ENCODE results near the gene KDM5A.
A peak's percentile ranks its signal among the peaks of the same experiment; 100 is the strongest.
"Not testable (repeated sequence)": the region's sequence is repeated elsewhere in the genome, so short reads cannot be mapped to it uniquely, and the experiment has no call there.

The KDM5A gene

GRCh38 chr12:401235-402028, 12.3 kb upstream of the KDM5A start, which contains the start of gene CCDC77:
Gene CCDC77 (plus strand): TSS chr12:401644. CDS start chr12:409384, 7,740 bp downstream.
- Mint-ChIP-seq H3K4me3 (no peak within 1 kb of the TSS), H3K36me3 (ENCODE audit: low read depth) (peaks cover 11% of the 10 kb centered on the region)
- peak; percentile 91 for DNase-seq

GRCh38 chr12:400828-401227, 11.7 kb upstream of the KDM5A start:
- Mint-ChIP-seq H3K4me3 (no peak overlapping the region), H3K4me1 (no peaks in the 10 kb centered on the region), H3K27ac (no peak overlapping the region), H3K9me3 (no peaks in the 10 kb centered on the region), H3K27me3 (ENCODE audit: low read depth, poor library complexity) (peaks cover 19% of the 10 kb centered on the region), H3K36me3 (ENCODE audit: low read depth) (peaks cover 5% of the 10 kb centered on the region)
- TF ChIP-seq CTCF (IDR thresholded peaks at IDR 0.05) = no peak
- no peak for DNase-seq

More at GRCh38 chr12:401235-402028, 12.3 kb upstream of the KDM5A start, which contains the start of gene CCDC77:
- H3K4me1 Mint-ChIP-seq = no peaks in the 10 kb centered on the region
- no peaks in the 10 kb centered on the region for H3K9me3 Mint-ChIP-seq
- peaks cover 19% of the 10 kb centered on the region for H3K27me3 Mint-ChIP-seq (ENCODE audit: low read depth, poor library complexity)
- no peak within 1 kb of the TSS for H3K27ac Mint-ChIP-seq
- no peak for TF ChIP-seq CTCF (IDR thresholded peaks at IDR 0.05)

- H3K27ac Mint-ChIP-seq = peak overlapping the region; percentile 100
- peak; percentile 50 for DNase-seq
- H3K4me1 Mint-ChIP-seq = peaks cover 41% of the 10 kb centered on the region
- peak overlapping the region; percentile 95 for H3K4me3 Mint-ChIP-seq
- H3K27me3 Mint-ChIP-seq (ENCODE audit: low read depth, poor library complexity) = peaks cover 2% of the 10 kb centered on the region
- peaks cover 21% of the 10 kb centered on the region for H3K36me3 Mint-ChIP-seq (ENCODE audit: low read depth)
- H3K9me3 Mint-ChIP-seq = no peaks in the 10 kb centered on the region
- TF ChIP-seq CTCF (IDR thresholded peaks at IDR 0.05) = no peak
Measured at GRCh38 chr12:388541-389141, 479 bp downstream of the KDM5A start.

GRCh38 chr12:388012-388411, 1.1 kb downstream of the KDM5A start:
- peaks cover 41% of the 10 kb centered on the region for H3K4me1 Mint-ChIP-seq
- H3K4me3 Mint-ChIP-seq = peak overlapping the region; percentile 95
- H3K9me3 Mint-ChIP-seq = no peaks in the 10 kb centered on the region

GRCh38 chr12:386651-387050, 2.5 kb downstream of the KDM5A start:
- H3K4me1 Mint-ChIP-seq = peaks cover 41% of the 10 kb centered on the region
- H3K27ac Mint-ChIP-seq = no peak overlapping the region
- H3K36me3 Mint-ChIP-seq (ENCODE audit: low read depth) = peaks cover 40% of the 10 kb centered on the region
- TF ChIP-seq CTCF (IDR thresholded peaks at IDR 0.05) = no peak
- no peak for DNase-seq
- no peaks in the 10 kb centered on the region for H3K9me3 Mint-ChIP-seq
- H3K27me3 Mint-ChIP-seq (ENCODE audit: low read depth, poor library complexity) = no peaks in the 10 kb centered on the region
- peak overlapping the region; percentile 95 for H3K4me3 Mint-ChIP-seq

More at GRCh38 chr12:388012-388411, 1.1 kb downstream of the KDM5A start:
- Mint-ChIP-seq H3K27ac (peak overlapping the region; percentile 100), H3K36me3 (ENCODE audit: low read depth) (peaks cover 28% of the 10 kb centered on the region), H3K27me3 (ENCODE audit: low read depth, poor library complexity) (no peaks in the 10 kb centered on the region)
- TF ChIP-seq CTCF (IDR thresholded peaks at IDR 0.05) = no peak
- no peak for DNase-seq

- H3K27ac Mint-ChIP-seq; H3K4me3 Mint-ChIP-seq; H3K27me3 Mint-ChIP-seq (ENCODE audit: low read depth, poor library complexity); DNase-seq; H3K4me1 Mint-ChIP-seq: not testable (repeated sequence)
- Mint-ChIP-seq H3K9me3 (peaks cover 68% of the 10 kb centered on the region), H3K36me3 (ENCODE audit: low read depth) (peaks cover 100% of the 10 kb centered on the region)
Measured at GRCh38 chr12:370739-371485, 18.2 kb downstream of the KDM5A start.
